Brain pericyte (primary cell): Measurements from ENCODE around the gene CRBN.

Source experiments
- DNase-seq: peaks from one replicate; pipeline ENCODE4 v3.0.0-alpha.2; 2012; ENCODE audit warnings: low read depth, low spot score

Gene CRBN

GRCh38 chr3:3179407-3180094 lies at the start of gene CRBN:
CRBN (minus strand) TSS chr3:3179691; CDS start chr3:3179687, 4 bp downstream.
- DNase-seq = peak; percentile 43

- DNase-seq = no peak
Measured at GRCh38 chr3:3227640-3228039, 48.1 kb upstream of the CRBN start.

GRCh38 chr3:3221528-3221927 lies 42.0 kb upstream of the CRBN start:
- no peak for DNase-seq

GRCh38 chr3:3216401-3216800 lies 36.9 kb upstream of the CRBN start:
- no peak for DNase-seq

GRCh38 chr3:3212781-3213440 lies 33.4 kb upstream of the CRBN start:
- no peak for DNase-seq

- no peak for DNase-seq
Measured at GRCh38 chr3:3209714-3210113, 30.2 kb upstream of the CRBN start.

- DNase-seq = no peak
Measured at GRCh38 chr3:3209057-3209456, 29.6 kb upstream of the CRBN start.

- DNase-seq = no peak
Measured at GRCh38 chr3:3201611-3202010, 22.1 kb upstream of the CRBN start.

- DNase-seq = no peak
Measured at GRCh38 chr3:3200632-3201212, 21.2 kb upstream of the CRBN start.

- DNase-seq = no peak
Measured at GRCh38 chr3:3199306-3199705, 19.8 kb upstream of the CRBN start.

- no peak for DNase-seq
Measured at GRCh38 chr3:3196148-3196861, 16.8 kb upstream of the CRBN start.

- DNase-seq = no peak
Measured at GRCh38 chr3:3194861-3195260, 15.4 kb upstream of the CRBN start.

GRCh38 chr3:3192286-3192675 lies 12.8 kb upstream of the CRBN start:
- no peak for DNase-seq

GRCh38 chr3:3191675-3192285 lies 12.3 kb upstream of the CRBN start:
- no peak for DNase-seq

- no peak for DNase-seq
Measured at GRCh38 chr3:3189961-3190360, 10.5 kb upstream of the CRBN start.

- DNase-seq = no peak
Measured at GRCh38 chr3:3189102-3189727, 9.7 kb upstream of the CRBN start.

- DNase-seq = no peak
Measured at GRCh38 chr3:3184876-3185275, 5.4 kb upstream of the CRBN start.

GRCh38 chr3:3180456-3180855 lies 965 bp upstream of the CRBN start:
- no peak for DNase-seq

- DNase-seq = no peak
Measured at GRCh38 chr3:3178498-3179328, 778 bp downstream of the CRBN start.

- no peak for DNase-seq
Measured at GRCh38 chr3:3177861-3178497, 1.5 kb downstream of the CRBN start.
